ENCODE measurements around the gene MORC3.

The MORC3 gene

GRCh38 chr21:36425286-36425685 is 105.3 kb downstream of the MORC3 start:
- DNase-seq = no peak
